IPS-NIHi7 (cell line): ENCODE measurements around the gene CHRNB1.

Source experiments
- DNase-seq: peaks from one replicate; pipeline ENCODE4 v3.0.0; 2012; ENCODE audit warnings: mixed read lengths; ENCODE audit errors: extremely low spot score

The CHRNB1 gene

GRCh38 chr17:7483255-7484066, 38.6 kb downstream of the CHRNB1 start:
- peak; percentile 88 for DNase-seq

- DNase-seq: peak; percentile 98
These were observed 39.4 kb downstream of the CHRNB1 start, which contains the start of gene POLR2A for GRCh38 chr17:7484067-7484918. TSS of gene POLR2A (plus strand) at chr17:7484366.

- DNase-seq: no peak
These were observed 40.1 kb downstream of the CHRNB1 start for GRCh38 chr17:7484919-7485377.

GRCh38 chr17:7486181-7486580, 41.3 kb downstream of the CHRNB1 start:
- DNase-seq: no peak

DNA sequence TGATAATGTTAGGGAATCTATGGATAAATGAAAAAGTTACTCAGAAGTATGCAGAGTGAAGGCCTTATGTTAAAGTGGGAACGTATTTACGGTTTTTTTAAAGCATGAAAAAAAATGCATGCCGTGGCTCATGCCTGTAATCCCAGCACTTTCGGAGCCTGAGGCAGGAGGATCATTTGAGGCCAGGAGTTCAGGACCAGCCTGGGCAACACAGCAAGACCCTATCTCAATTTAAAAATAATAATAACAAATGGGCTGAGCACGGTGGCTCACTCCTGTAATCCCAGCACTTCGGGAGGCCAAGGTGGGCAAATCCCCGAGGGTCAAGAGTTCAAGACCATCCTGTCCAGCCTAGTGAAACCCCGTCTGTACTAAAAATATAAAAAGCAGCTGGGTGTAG, 45.3 kb downstream of the CHRNB1 start:
- DNase-seq: no peak

DNA sequence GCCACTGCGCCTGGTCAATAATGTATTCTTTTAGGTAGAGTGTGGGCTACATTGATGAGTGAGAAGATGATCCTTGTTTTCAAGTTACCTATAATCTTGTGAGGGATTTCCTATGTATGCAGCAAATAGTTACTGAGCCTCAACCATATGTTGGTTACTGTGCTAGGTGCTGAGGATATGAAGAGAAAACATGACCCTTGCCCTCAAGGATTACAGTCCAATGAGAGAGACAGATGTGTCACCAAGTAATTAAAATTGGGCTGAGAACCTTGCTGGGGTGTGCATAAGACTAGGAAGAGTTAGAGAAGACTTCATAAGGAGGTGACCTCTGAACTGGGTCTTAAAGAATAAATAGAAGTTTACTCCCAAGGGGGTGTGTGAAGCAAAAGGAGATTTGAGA, 46.7 kb downstream of the CHRNB1 start:
- DNase-seq: no peak

DNA sequence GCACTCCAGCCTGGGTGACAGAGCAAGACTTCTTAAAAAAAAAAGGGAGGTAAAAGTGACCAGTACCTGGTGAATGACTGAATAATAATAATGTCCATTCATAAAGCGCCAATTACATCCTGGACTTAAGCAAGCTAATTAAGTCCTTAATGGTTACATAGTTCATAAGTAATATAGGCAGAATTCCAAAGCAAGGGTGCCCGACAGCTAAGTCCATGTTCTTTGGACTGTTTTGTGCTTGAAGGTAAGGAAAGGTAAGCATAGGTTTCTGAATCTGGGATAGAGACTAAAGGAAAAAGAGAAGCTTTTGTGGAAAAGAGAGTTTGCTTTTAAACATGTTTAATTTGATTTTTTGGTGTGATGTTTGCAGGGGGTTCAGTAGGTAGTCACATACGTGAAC, 49.1 kb downstream of the CHRNB1 start:
- no peak for DNase-seq

DNA sequence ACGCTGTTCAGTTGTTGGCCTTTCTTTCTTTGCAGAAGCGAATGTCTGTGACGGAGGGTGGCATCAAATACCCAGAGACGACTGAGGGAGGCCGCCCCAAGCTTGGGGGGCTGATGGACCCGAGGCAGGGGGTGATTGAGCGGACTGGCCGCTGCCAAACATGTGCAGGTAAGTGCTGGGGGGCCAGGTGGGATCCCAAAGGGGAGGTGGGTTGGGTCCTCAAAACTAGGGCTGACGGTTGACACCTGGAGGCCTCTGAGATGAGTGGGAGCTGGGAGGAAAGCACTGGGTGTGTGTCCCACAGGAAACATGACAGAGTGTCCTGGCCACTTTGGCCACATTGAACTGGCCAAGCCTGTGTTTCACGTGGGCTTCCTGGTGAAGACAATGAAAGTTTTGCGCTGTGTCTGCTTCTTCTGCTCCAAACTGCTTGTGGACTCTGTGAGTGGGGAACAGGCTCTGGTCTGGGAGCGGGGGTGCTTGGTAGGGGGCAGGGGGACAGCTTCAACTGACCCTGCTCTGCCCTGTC, 51.1 kb downstream of the CHRNB1 start:
- DNase-seq: no peak

GRCh38 chr17:7496470-7497183, 51.8 kb downstream of the CHRNB1 start:
- DNase-seq: no peak

DNA sequence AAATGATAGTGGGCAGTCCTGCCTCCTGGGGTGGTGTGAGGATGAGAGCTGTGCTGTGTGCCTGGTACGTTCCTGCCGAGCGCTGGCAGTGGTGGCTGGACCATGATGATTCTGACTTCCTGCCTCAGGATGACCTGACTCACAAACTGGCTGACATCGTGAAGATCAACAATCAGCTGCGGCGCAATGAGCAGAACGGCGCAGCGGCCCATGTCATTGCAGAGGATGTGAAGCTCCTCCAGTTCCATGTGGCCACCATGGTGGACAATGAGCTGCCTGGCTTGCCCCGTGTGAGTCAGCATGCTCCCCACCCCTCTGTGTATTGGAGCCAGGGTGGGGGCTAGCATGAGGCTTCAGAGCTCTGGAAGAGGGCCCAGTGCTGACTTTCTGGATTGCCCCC, 52.4 kb downstream of the CHRNB1 start:
- no peak for DNase-seq

DNA sequence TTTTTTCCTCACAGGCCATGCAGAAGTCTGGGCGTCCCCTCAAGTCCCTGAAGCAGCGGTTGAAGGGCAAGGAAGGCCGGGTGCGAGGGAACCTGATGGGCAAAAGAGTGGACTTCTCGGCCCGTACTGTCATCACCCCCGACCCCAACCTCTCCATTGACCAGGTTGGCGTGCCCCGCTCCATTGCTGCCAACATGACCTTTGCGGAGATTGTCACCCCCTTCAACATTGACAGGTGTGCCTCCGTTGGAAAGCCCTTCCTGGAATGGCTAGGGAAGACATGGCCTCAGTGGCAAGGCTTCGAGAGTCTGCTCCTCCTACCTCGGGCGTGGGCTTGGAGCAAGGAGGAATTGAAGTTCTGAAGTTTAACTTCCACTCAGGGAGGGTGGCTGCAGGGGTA, 52.8 kb downstream of the CHRNB1 start:
- DNase-seq: no peak

DNA sequence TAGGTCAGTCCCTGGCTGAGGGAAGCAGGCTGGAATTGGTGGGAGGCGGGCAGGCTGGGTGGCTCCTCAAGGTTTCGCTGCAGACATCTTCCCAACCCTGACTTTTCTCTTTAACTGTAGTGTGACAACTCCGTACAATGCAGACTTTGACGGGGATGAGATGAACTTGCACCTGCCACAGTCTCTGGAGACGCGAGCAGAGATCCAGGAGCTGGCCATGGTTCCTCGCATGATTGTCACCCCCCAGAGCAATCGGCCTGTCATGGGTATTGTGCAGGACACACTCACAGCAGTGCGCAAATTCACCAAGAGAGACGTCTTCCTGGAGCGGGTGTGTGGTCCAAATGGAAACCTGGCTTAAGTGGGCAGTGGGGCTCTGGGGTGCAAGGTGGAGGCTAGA, 54.3 kb downstream of the CHRNB1 start:
- DNase-seq: no peak

- DNase-seq: no peak
These were observed 56.9 kb downstream of the CHRNB1 start for GRCh38 chr17:7501729-7502128.

- DNase-seq: no peak
These were observed 57.4 kb downstream of the CHRNB1 start for GRCh38 chr17:7502171-7502847.

GRCh38 chr17:7502987-7503386, 58.1 kb downstream of the CHRNB1 start:
- peak; percentile 56 for DNase-seq

GRCh38 chr17:7503521-7503920, 58.7 kb downstream of the CHRNB1 start:
- no peak for DNase-seq
